Measurements from ENCODE around the gene SLC35B2. TPM values are rescaled to one million over a fixed set of nuclear protein-coding genes. Genes with fewer than 3 reads are reported as not detected.
A peak's percentile ranks its signal among the peaks of the same experiment; 100 is the strongest.

The SLC35B2 gene
- total and polyA plus RNA-seq, 2 donors from 2014 or later: 45.1 to 49.5 TPM

DNA sequence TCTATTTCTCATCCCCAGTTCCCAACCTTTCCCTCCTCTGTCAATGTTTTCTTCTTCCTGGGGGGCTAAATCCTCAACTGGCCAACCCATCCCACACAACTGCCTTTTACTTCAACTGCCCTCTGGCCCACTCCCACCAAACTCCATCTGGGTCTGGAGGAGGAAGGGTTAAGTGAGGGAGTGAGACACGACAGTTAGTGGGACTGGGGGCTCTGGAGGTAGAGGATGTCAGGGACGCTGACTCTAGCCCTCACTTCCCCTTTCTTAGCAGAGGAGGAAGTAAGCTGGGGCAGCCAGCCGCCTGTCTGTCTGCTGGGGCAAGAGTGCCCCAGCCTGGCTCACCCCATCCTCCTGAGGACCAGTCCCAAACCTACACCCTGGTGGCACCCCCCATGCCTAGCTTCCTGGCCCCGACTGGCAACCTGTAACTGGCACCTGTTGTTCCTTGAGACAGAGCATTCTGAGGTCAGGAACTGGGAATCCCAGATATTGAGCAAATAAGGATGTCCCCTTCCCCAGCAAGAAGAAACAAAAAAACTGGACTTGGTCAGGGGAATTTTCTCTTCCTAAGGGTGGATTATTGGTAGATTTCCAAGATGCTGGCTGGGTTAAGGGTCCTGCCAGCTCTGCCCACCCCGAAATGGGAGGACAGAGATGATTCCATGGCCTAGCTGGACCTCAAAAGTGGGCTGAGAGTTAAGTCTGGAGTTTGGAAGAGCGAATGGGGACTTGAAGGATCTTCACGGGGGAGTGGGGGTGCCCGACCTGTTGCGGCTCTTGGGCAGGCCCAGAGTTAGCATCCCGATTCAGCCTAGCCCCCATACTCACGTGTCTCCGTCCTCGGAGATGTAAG, 7.1 kb upstream of the SLC35B2 start:
- DNase-seq (peak in 1 of 5 donors; percentile 62), FAIRE-seq (no peak)
- Histone ChIP-seq H3K36me3 (ENCODE audit: control insufficient read depth in 2 of 3, insufficient read depth in 3 of 3, low read length in 3 of 3) (peaks cover 0 to 4% (median 0%) of the 10 kb centered on the region in 3 donors), H3K4me3 (ENCODE audit: low read length in 3 of 3) (peak overlapping the region; percentile 61 to 78 (median 70)), H3K9me3 (ENCODE audit: control insufficient read depth in 2 of 3, insufficient read depth in 1 of 3, low read length in 3 of 3) (no peaks in the 10 kb centered on the region), H3K27me3 (ENCODE audit: control insufficient read depth, insufficient read depth, low read length) (peaks cover 5% of the 10 kb centered on the region), H3K9ac (ENCODE audit: low read length in 3 of 3) (peak overlapping the region; percentile 33 to 82 (median 81)), H3K27ac (ENCODE audit: low read depth in 2 of 2, low read length in 2 of 2) (peak overlapping the region; percentile 68 to 75), H3K4me1 (ENCODE audit: control insufficient read depth in 2 of 3, insufficient read depth in 2 of 3, low read depth in 1 of 3, low read length in 3 of 3) (peaks cover 2 to 26% (median 22%) of the 10 kb centered on the region in 3 donors)
- intact Hi-C loops (cut with DNase I): no loop called here
- TF ChIP-seq, protein P1, sequence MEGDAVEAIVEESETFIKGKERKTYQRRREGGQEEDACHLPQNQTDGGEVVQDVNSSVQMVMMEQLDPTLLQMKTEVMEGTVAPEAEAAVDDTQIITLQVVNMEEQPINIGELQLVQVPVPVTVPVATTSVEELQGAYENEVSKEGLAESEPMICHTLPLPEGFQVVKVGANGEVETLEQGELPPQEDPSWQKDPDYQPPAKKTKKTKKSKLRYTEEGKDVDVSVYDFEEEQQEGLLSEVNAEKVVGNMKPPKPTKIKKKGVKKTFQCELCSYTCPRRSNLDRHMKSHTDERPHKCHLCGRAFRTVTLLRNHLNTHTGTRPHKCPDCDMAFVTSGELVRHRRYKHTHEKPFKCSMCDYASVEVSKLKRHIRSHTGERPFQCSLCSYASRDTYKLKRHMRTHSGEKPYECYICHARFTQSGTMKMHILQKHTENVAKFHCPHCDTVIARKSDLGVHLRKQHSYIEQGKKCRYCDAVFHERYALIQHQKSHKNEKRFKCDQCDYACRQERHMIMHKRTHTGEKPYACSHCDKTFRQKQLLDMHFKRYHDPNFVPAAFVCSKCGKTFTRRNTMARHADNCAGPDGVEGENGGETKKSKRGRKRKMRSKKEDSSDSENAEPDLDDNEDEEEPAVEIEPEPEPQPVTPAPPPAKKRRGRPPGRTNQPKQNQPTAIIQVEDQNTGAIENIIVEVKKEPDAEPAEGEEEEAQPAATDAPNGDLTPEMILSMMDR (IDR thresholded peaks at IDR 0.05; ENCODE audit: borderline replicate concordance, extremely low read depth, insufficient read depth): no peak

DNA sequence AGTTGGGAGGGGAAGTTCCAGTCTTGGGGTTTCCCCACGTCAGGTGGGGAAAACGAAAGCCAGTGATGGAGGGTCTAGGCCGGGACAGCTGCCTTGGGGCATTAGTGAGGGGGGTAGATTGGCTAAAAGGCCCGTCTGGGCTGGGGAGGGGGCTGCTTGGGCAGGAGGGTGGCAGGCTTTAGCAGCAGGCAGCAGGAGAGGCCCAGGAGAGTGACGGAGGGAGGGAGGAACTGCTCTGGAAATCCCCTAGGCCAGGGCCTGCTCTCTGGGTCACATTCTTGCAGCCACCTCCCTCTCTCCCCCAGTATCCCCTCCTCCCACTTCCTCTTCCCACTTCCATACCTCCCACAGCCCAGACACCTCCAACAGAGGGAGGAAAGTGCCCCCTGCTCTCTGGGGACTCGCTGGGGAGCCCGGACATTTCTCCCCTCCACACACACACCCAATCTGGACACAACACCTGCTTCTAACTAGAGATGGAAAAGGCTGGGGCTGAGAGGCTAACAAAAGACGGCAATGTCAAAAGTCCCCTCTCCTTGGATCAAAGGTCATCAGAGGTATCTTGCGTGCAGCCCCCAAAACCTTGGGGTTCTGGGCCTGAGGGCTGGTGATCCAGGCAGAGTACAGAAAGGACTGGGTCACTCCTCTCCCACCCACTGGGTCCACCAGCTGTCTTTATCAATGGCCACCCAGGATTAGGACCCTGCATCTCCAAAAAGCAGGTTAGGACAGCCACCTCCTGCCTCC, 6.2 kb upstream of the SLC35B2 start:
- TF ChIP-seq, protein P1 (IDR thresholded peaks at IDR 0.05; ENCODE audit: borderline replicate concordance, extremely low read depth, insufficient read depth): no peak
- intact Hi-C loops (cut with DNase I): no loop called here
- Histone ChIP-seq H3K36me3 (ENCODE audit: control insufficient read depth in 2 of 3, insufficient read depth in 3 of 3, low read length in 3 of 3) (peaks cover 0 to 4% (median 0%) of the 10 kb centered on the region in 3 donors), H3K27me3 (ENCODE audit: control insufficient read depth, insufficient read depth, low read length) (no peaks in the 10 kb centered on the region), H3K9ac (ENCODE audit: low read length in 3 of 3) (peak overlapping the region in 2 of 3 donors; percentile 52 to 82), H3K4me3 (ENCODE audit: low read length in 3 of 3) (peak overlapping the region; percentile 36 to 78 (median 70)), H3K9me3 (ENCODE audit: control insufficient read depth in 2 of 3, insufficient read depth in 1 of 3, low read length in 3 of 3) (no peaks in the 10 kb centered on the region), H3K4me1 (ENCODE audit: control insufficient read depth in 2 of 3, insufficient read depth in 2 of 3, low read depth in 1 of 3, low read length in 3 of 3) (peaks cover 2 to 26% (median 22%) of the 10 kb centered on the region in 3 donors), H3K27ac (ENCODE audit: low read depth in 2 of 2, low read length in 2 of 2) (peak overlapping the region; percentile 47 to 75)
- FAIRE-seq (no peak), DNase-seq (peak in 4 of 5 donors; percentile 26 to 69 (median 54))

DNA sequence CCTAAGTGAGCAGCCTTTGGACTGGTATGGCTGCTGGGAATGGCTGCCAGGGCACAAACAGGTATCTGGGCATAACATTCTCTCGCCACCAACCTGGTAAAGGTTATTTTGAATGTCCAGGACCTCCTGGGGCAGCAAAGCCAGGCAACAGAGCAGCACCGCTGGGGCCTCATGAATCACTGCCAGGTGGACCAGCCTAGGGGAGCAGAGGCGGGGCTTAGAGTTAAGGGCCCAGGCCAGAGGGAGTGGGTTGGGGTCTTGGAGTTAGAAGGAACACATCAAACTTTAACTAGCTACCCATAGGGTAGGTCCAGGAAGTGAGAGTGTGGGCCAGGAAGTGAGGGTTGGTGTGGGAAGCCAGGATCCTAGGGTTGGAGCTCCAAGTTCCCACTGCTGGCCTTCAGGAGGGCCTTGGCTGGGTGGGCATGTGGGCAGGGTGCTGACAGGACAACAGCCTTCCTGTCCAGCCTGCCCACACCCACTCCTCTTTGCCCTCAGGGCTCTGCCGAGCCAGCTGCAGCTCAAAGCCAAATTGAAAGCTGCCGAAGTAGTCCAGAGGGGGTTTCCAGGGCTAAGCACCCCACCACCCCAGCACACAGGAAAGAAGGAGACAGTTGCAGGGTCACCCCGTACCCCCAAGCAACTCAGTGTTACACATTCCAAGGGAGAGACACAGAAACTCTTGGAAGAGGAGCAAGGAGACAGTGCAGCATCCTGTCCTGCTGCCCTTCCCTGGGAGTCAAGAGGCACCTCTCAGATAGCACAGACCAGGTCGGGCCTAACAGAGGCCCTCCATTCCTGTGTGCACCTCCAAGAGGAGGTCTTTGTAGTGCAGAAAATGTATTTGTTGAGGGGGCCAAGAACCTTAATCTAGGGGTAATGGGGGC, 5.4 kb upstream of the SLC35B2 start:
- FAIRE-seq (no peak), DNase-seq (no peak)
- no peaks in the 10 kb centered on the region for H3K27me3 ChIP-seq (ENCODE audit: control insufficient read depth, insufficient read depth, low read length)
- H3K4me3 ChIP-seq (ENCODE audit: low read length in 3 of 3): peak overlapping the region in 2 of 3 donors; percentile 27 to 78
- H3K36me3 ChIP-seq (ENCODE audit: control insufficient read depth in 2 of 3, insufficient read depth in 3 of 3, low read length in 3 of 3): peaks cover 0 to 4% (median 0%) of the 10 kb centered on the region in 3 donors
- H3K27ac ChIP-seq (ENCODE audit: low read depth in 2 of 2, low read length in 2 of 2): peak overlapping the region; percentile 53 to 75
- TF ChIP-seq, protein P1 (IDR thresholded peaks at IDR 0.05; ENCODE audit: borderline replicate concordance, extremely low read depth, insufficient read depth): no peak
- H3K4me1 ChIP-seq (ENCODE audit: control insufficient read depth in 2 of 3, insufficient read depth in 2 of 3, low read depth in 1 of 3, low read length in 3 of 3): peaks cover 2 to 29% (median 22%) of the 10 kb centered on the region in 3 donors
- no peaks in the 10 kb centered on the region for H3K9me3 ChIP-seq (ENCODE audit: control insufficient read depth in 2 of 3, insufficient read depth in 1 of 3, low read length in 3 of 3)
- peak overlapping the region in 1 of 3 donors; percentile 62 for H3K9ac ChIP-seq (ENCODE audit: low read length in 3 of 3)
- intact Hi-C loops (cut with DNase I): no loop called here
